ENCODE measurements around the gene TAF4B. TPM values are rescaled to one million over a fixed set of nuclear protein-coding genes. Genes with fewer than 3 reads are reported as not detected.
"Not testable (repeated sequence)": the region's sequence is repeated elsewhere in the genome, so short reads cannot be mapped to it uniquely, and the experiment has no call there.

The TAF4B gene
- total and polyA plus RNA-seq, 7 donors: 2.0 to 8.3 (median 2.9) TPM

DNA sequence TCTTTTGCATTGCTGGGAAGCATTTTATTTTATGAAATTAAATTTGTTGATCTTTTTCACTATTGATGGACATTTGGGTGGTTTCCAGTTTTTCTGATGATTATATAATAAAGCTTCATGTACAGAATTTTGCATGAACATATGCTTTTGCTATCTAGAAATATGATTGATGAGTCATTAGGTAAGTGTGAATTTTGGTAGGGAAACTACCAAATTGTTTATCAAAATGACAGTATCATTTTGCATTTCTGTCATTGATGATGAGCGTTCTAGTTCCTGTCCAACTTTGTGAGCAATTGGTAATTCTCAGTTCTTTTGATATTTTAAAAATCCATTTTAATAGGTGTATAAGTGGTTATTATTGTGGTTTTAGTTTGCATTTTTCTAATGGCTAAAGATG is 67.7 kb downstream of the TAF4B start:
- no peaks in the 10 kb centered on the region for H3K9me3 ChIP-seq
- no peak overlapping the region for H3K27ac ChIP-seq
- intact Hi-C loops (cut with DNase I): no loop called here
- no peaks in the 10 kb centered on the region for H3K4me1 ChIP-seq
- H3K4me3 ChIP-seq: no peak overlapping the region
- TF ChIP-seq, protein P1, sequence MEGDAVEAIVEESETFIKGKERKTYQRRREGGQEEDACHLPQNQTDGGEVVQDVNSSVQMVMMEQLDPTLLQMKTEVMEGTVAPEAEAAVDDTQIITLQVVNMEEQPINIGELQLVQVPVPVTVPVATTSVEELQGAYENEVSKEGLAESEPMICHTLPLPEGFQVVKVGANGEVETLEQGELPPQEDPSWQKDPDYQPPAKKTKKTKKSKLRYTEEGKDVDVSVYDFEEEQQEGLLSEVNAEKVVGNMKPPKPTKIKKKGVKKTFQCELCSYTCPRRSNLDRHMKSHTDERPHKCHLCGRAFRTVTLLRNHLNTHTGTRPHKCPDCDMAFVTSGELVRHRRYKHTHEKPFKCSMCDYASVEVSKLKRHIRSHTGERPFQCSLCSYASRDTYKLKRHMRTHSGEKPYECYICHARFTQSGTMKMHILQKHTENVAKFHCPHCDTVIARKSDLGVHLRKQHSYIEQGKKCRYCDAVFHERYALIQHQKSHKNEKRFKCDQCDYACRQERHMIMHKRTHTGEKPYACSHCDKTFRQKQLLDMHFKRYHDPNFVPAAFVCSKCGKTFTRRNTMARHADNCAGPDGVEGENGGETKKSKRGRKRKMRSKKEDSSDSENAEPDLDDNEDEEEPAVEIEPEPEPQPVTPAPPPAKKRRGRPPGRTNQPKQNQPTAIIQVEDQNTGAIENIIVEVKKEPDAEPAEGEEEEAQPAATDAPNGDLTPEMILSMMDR (IDR thresholded peaks at IDR 0.05): no peak
- no peak for ATAC-seq
- 98 to 100% (median 100%) methylated on average over 1 of the region's 1 CpG for WGBS, 3 donors
- DNase-seq: no peak
- H3K36me3 ChIP-seq (ENCODE audit: insufficient read depth in 1 of 2, low read depth in 1 of 2): peaks cover 0 to 9% of the 10 kb centered on the region in 2 donors
- no peaks in the 10 kb centered on the region for H3K27me3 ChIP-seq (ENCODE audit: insufficient read depth in 3 of 3, low read length in 2 of 3)

GRCh38 chr18:26298107-26298506 is 71.9 kb downstream of the TAF4B start:
- WGBS, 3 donors: 95 to 98% (median 97%) methylated on average over 8 of the region's 8 CpGs
- no peak for ATAC-seq

DNA sequence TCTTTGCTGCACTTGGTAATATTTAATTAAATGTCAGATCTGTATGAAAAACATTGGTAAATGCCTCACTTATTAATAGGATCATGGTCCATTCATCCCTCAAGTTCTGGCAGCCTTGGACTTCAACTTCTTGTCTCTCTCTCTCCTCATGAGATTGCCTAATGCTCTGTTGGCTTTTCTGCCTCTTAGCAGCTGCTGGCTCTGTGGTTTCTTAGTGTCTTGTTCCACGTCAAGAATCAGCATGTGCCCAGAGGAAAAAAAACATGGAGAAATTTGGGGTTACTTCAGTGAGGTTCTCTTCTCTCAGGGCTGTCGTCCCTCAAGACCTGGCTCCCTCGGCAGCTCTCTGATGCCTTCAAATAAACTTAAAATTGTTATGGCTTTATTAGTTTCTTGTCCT is 75.4 kb downstream of the TAF4B start:
- no peaks in the 10 kb centered on the region for H3K27me3 ChIP-seq (ENCODE audit: insufficient read depth in 3 of 3, low read length in 2 of 3)
- no peak for DNase-seq
- intact Hi-C loops (cut with DNase I): loop anchor here in 1 of 2 donors (5.0 kb wide), 1 partner anchor 74 kb away; the partner anchor contains the start of gene TAF4B
- H3K4me3 ChIP-seq: no peak overlapping the region
- 39 to 57% (median 49%) methylated on average over 3 of the region's 3 CpGs for WGBS, 3 donors
- H3K36me3 ChIP-seq (ENCODE audit: insufficient read depth in 1 of 2, low read depth in 1 of 2): no peaks in the 10 kb centered on the region
- ATAC-seq: peak; percentile 48 to 74 (median 64)
- peaks cover 10% of the 10 kb centered on the region for H3K4me1 ChIP-seq
- H3K27ac ChIP-seq: peak overlapping the region; percentile 39
- TF ChIP-seq, protein P1 (IDR thresholded peaks at IDR 0.05): no peak
- H3K9me3 ChIP-seq: no peaks in the 10 kb centered on the region

More at GRCh38 chr18:26298107-26298506, 71.9 kb downstream of the TAF4B start:
- Histone ChIP-seq H3K4me3 (no peak overlapping the region), H3K27me3 (ENCODE audit: insufficient read depth in 3 of 3, low read length in 2 of 3) (no peaks in the 10 kb centered on the region), H3K4me1 (peaks cover 10% of the 10 kb centered on the region), H3K36me3 (ENCODE audit: insufficient read depth in 1 of 2, low read depth in 1 of 2) (peaks cover 0 to 9% of the 10 kb centered on the region in 2 donors), H3K27ac (no peak overlapping the region), H3K9me3 (no peaks in the 10 kb centered on the region)
- DNase-seq: no peak
- intact Hi-C loops (cut with DNase I): no loop called here
- TF ChIP-seq, protein P1 (IDR thresholded peaks at IDR 0.05): no peak

DNA sequence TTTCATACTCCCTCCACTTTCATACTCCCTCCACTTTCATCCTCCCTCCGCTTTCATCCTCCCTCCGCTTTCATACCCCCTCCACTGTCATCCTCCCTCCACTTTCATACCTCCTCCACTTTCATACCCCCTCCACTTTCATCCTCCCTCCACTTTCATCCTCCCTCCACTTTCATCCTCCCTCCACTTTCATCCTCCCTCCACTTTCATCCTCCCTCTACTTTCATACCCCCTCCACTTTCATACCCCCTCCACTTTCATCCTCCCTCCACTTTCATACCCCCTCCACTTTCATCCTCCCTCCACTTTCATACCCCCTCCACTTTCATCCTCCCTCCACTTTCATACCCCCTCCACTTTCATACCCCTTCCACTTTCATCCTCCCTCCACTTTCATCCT is 77.0 kb downstream of the TAF4B start:
- H3K36me3 ChIP-seq (ENCODE audit: insufficient read depth in 1 of 2, low read depth in 1 of 2); DNase-seq; H3K4me1 ChIP-seq; H3K27me3 ChIP-seq (ENCODE audit: insufficient read depth in 3 of 3, low read length in 2 of 3); H3K4me3 ChIP-seq; ATAC-seq; H3K9me3 ChIP-seq; H3K27ac ChIP-seq: not testable (repeated sequence)
- 80 to 98% (median 96%) methylated on average over 2 of the region's 2 CpGs for WGBS, 3 donors
- intact Hi-C loops (cut with DNase I): loop anchor here in 1 of 2 donors (5.0 kb wide), 1 partner anchor 76 kb away; the partner anchor contains the start of gene TAF4B

GRCh38 chr18:26304511-26304910 is 78.3 kb downstream of the TAF4B start:
- WGBS, 3 donors: 96 to 100% (median 98%) methylated on average over 1 of the region's 1 CpG

More at GRCh38 chr18:26304511-26304910, 78.3 kb downstream of the TAF4B start:
- Histone ChIP-seq H3K4me1 (peaks cover 10% of the 10 kb centered on the region), H3K4me3 (no peak overlapping the region), H3K27ac (no peak overlapping the region), H3K9me3 (no peaks in the 10 kb centered on the region), H3K36me3 (ENCODE audit: insufficient read depth in 1 of 2, low read depth in 1 of 2) (no peaks in the 10 kb centered on the region), H3K27me3 (ENCODE audit: insufficient read depth in 3 of 3, low read length in 2 of 3) (no peaks in the 10 kb centered on the region)
- ATAC-seq (no peak), DNase-seq (no peak)
- TF ChIP-seq, protein P1 (IDR thresholded peaks at IDR 0.05): no peak
- intact Hi-C loops (cut with DNase I): loop anchor here in 1 of 2 donors (5.0 kb wide), 1 partner anchor 77 kb away; the partner anchor contains the start of gene TAF4B

All from psoas muscle (tissue), 8 donors.